HuH-7 (cell line): ENCODE results near the gene GAST.
"Not testable (repeated sequence)": the region's sequence is repeated elsewhere in the genome, so short reads cannot be mapped to it uniquely, and the experiment has no call there.

Source experiments
- DNase-seq: peaks from one replicate; pipeline ENCODE4 v3.0.0; 2011; ENCODE audit warnings: low spot score

The GAST gene, protein sequence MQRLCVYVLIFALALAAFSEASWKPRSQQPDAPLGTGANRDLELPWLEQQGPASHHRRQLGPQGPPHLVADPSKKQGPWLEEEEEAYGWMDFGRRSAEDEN

DNA sequence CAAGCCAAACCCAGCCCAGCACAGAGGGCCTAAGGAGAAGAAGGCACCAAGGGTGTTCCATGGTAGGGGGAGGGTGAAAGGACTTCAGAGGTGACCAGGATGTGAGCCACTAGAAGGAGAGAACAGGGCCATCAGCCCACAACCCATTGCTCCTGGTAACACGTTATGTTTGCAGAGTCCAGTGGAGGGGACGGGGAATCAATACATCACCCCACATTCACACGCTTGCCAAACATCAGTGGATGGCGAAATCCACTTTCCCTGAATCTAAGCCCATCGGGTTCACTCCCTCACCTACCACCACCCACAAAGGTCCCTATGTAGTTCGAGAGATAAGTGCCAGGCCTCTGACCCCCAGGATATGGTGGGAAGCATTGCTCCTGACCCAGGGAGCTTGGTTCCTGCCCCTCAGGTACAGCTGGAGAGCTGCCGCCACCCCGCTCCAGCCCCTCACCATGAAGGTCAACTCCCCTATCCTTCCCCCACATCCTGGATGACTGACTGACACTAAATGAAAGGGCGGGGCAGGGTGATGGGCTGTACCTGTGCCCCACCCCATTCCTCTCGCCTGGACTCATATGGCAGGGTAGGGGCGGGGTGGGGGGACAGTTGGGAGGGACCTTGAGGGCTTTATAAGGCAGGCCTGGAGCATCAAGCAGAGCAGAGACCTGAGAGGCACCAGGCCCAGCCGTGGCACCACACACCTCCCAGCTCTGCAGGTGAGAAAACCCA is at the start of gene GAST:
GAST (plus strand) TSS at position 663 of the 732 bp plus-strand sequence. CDS start 3,106 bp downstream, outside the sequence.
- no peak for DNase-seq

DNA sequence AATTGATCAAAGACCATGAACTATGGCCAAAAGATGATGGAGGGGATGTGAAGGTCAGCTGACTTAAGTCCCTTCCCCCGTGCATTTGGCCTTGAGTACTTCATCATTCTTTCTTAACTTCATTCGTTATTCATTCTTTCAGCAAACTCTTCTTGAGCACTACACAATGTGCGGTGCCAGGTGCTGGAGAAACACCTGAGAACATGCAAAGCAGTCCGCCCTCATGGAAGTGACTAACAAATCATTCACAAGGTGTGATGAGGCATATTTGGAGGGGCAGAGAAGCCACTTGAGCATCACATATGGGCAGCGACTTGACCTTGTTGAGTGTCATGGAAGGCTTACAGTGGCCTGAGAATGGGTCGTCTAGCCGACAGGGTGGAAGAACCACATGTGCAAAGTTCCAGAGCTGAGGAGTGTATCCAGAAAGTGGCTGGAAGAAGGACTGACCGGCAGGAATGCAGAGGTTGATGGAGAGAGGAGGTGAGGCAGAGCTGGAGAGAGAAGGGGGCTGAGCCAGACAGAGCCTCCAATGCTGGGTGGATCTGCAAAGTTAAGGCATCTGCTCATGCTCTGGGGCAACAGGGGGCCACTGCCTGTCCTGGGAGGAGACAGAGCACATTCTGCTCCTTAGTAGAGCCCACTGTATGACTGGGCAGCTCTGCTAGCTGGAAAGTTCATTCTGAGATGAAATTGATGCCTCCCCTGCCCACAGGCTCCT is 48.5 kb upstream of the GAST start:
- no peak for DNase-seq

DNA sequence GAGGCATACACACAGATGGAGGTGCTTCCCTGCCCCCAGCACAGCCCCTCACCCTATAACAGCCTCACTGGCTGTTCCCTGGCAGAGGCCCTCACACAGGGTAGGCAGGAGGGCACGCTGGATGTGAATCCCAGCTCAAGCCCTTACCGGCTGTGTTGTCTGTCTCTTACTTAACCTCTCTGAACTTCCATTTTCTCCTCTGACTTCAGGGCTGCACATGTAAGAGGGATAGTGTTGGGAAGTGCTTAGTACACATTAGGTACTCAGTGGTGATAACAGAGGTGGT is 48.0 kb upstream of the GAST start:
- DNase-seq = no peak

DNA sequence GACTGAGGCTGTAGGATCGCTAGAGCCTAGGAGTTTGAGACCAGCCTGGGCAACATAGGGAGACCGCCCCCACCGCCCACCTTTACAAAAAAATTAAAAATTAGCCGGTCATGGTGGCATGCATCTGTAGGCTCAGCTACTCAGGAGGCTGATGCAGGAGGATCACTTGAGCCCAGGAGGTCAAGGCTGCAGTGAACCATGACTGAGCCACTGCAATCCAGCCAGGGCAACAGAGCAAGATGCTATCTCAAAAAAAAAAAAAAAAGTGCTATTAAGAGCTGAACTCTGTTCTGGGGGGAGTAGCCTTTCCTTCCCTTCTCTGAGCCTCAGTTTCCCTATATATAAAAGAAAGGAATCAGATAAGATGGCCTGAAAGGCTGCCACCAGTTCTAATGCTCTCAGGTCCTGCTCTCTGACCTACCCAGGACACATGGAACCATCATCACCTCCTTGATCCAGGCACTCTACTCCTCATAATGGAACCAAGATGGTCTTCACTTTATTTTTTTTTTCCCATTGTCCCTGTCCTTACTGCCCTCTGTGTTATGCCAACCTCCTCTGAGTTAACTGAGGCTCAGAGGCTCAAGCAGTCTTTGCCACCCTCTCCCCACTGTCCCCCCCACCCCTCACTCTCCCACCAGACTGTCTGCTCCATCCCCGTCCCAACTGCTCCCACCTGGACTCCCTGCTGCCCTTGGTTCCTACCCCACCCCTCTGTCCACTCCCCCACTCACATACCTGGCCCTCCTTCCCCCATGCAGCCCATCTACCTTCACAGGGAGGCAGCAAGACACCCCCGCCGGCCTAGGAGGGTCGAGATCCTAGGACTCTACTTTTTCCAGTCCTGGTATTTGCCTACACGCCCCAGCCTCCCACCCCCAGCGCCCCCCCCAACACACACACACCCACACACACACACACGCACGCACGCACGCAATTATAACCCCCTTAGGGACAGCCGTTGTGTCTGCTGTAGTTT is 47.3 kb upstream of the GAST start:
- DNase-seq = no peak

DNA sequence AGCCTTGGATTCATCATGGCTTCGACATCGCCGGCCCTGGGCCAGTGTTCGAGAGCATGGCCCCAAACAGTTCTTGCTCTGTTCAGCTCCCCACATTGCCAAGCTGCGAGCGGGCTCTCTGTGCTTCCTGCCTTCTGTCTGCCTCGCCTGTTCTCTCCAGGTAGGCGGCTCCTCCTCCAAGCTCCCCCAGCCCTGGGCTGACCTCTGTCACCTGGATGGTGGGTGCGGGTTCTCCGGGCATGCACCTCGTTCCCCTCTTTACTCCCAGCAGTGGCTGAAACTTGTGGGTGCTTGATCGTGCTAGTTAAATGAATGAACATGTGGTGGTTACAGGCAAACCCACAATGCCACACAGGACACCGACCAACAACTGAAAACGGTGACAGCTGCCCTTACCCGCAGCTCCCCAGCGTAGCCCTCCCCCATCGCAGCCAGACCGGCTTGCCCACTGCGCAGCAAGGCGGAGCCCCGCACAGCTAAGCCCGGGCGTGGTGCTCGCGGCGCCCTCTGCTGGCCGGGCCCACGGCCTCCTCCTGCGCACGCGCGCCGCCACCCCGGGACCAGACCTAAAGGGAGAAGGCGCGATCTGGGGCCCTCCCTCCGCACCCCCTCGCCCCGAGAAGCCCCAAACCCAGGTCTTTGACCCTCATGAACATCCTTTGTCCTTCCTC is 46.4 kb upstream of the GAST start:
- peak; percentile 97 for DNase-seq

DNA sequence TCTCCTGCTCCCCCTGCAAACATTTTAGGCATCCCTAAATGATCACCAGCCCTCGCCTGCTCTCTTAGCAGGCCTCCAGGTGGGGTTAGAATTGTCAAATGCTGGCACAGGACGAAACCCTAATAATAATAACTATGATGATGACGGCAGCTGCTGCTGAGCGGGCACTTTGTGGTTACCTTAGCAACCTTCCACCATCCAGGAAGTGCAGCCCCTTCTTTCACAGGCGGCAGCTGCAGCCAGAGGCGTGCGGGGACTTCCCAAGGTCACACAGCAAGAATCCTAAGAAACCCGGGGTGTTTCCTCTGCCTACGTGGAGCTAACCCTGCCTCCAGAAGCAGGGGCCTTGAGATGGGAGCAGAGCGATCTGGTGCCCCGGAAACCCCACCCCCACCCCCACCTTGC is 45.9 kb upstream of the GAST start:
- DNase-seq = no peak

DNA sequence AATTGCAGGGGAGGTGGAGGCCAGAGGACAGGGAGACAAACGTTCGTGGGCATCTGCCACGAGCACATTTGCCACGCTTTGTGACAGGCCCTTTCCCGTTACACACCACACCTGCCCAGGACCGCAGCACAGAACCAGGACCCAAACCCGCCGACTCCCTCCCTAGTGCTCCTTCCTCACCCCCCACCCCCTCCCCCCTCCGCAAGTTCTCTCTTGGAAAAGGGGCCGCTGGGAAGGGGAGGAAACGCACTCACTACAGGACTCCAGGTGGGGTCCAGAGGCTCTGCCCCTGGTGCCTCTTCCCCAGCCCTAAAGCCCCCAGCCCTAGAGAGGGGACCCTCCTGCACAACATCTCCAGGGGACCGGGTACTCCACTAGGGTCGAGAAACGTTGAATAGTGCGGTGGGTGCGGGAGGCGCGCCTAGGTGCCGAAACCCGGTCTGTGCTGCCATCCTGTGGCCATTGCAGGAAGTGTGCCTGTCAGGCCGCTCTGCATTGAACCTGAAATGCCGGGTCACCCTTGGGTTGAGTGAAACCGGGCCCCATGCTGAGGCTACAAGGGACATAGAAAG is 45.3 kb upstream of the GAST start:
- DNase-seq = peak; percentile 89

DNA sequence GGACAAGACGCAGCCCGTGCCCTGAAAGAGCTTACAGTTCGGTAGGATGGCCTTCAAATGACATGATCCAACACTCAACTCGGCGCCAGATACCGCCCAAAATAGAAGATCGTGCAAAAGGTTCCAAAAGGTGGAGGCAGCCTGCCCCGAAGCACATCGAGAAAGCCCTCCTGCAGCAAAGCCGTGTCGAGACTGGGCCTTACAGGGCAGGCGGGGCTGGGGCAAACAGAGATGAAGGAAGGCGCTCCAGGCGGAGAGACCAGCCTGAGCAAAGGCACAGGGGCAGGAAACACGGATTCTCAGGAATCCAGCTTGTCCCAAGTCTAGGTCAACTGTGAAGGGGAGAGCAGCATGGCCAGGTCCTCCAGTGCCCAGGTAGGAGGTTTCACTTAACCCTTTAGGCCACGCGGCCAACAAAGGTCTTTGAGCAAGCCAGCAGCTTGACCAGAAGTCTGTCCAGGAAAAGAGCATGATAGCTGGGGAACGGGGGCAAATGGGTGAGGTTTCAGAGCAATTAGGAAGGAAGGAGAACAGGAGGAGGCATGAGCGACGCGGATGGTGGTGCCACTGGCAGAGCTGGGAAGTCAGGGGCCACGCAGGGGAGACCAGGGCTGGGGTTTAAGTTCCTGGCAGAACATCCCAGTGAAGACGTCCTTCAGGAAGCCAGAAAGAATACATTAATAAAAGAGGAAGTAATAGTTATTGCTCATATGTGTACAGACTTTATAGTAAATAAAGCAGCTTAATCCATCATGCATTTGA is 44.7 kb upstream of the GAST start:
- no peak for DNase-seq

DNA sequence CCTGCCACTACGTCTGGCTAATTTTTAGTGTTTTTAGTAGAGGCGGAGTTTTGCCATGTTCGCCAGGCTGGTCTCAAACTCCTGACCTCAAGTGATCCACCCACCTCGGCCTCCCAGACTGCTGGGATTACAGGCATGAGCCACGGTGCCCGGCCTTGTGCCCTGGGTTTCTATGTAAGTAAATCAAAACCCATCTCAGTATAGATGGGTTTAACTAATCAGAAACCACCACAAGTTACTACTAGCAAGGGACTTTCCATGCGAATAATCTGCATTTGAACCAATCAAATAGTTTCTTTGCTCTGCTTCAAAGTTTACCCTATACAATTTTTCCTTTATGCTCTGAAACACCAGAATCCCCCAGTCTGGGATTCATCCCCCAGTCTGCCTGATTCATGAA is 40.0 kb upstream of the GAST start:
- no peak for DNase-seq

DNA sequence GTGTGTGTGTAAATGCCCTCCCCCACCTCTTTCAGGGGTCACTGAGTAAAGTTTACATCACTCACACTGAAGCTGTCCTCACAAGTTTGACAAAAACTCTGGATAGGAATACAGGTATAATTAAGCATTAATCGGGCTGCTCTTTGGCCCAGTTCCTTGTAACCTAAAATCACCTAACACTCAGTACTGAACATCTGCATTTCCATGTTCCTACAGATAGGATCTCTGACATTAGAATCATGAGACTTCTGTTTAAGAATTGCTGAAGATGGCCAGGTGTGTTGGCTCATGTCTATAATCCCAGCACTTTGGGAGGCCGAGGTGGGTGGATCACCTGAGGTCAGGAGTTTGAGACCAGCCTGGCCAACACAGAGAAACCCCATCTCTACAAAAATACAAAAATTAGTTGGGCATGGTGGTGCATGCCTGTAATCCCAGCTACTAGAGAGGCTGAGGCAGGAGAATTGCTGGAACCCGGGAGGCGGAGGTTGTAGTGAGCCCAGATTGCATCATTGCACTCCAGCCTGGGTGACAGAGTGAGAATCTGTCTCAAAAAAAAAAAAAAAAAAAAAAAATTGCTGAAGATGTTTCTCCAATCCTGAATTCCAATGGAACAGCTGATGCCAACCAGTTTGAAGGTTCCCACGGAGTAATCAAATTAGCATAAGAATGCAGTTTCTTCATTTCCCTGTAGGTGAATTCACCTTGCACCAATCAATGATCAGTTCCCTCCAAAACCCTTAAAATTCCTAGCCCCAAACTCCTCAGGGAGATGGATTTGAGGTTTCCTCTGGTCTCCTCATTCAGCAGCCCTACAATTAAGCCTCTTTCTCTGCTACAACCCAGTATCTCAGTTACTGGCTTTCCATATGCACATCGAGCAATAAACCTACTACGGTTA is 36.7 kb upstream of the GAST start:
- not testable (repeated sequence) for DNase-seq

DNA sequence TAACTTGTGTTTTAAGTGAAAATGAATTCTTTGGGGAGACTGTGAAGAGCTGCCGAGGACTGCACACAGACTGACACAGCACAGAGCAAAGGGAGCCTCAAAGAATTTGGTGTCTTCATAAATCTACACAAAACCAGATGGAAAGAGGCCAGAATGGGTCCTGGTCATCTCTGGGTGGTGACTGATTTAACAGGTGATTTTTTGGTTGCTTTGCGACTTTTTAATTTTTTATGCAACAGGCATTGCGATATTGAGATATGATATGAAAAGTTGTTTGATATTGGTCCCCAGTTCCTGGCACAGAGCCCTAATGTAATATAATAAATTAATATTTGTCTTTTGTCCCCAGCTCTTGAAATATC is 36.1 kb upstream of the GAST start:
- DNase-seq = no peak

DNA sequence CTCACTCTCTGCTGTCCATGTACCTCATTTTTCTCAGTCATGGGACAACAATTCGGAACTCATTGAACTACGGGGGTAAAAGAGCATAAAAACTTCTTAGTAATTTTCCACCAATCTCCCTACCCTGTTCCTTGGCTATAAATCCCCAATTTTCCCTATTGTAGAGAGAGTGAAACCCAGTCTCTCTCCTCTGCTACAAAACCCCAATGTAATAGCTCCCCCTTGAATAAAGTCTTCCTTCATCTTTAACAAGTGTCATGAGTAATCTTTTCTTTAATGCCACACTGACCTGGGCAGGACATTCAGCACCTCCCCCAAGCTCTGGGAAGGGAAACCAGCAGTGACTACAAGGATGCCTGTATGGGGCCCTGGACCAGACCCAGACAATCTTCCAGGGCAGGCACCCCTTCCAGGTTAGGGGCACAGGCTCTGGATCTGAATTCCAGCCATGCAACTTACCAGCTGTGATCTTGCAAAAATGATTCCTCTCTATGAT is 33.7 kb upstream of the GAST start:
- no peak for DNase-seq

DNA sequence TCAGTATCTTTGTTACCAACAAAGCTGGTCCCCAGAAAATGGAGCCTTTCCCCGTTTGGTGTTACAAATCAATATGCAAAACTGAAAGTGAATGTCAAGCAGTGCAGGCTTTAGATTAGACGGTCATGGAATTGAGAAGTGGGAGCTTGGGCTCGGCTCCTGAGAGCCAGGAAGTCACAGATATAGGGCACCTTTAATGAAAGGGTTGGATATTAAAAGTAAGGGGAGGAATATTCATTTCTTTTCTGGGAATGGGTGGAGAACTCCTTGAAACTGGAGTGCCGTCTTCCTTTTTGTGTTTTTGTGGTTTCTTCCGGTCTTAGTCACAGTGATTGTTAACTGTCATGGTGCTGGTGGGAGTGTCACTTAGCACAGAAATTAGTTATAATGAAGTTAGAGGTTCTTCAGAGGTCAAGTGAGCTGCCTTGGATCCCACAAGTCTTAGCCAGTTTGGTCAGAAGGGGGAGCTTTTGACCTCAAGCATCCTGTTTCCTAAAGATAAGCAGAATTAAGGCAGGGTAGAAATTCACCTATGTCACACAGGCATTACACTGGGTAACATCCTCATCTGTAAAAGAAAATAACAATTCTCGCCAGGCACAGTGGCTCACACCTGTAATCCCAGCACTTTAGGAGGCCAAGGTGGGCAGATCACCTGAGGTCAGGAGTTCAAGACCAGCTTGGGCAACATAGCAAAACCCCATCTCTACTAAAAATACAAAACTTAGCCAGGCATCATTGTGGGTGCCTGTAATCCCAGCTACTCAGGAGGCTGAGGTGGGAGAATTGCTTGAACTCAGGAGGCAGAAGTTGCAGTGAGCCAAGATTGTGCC is 33.0 kb upstream of the GAST start:
- DNase-seq = no peak

DNA sequence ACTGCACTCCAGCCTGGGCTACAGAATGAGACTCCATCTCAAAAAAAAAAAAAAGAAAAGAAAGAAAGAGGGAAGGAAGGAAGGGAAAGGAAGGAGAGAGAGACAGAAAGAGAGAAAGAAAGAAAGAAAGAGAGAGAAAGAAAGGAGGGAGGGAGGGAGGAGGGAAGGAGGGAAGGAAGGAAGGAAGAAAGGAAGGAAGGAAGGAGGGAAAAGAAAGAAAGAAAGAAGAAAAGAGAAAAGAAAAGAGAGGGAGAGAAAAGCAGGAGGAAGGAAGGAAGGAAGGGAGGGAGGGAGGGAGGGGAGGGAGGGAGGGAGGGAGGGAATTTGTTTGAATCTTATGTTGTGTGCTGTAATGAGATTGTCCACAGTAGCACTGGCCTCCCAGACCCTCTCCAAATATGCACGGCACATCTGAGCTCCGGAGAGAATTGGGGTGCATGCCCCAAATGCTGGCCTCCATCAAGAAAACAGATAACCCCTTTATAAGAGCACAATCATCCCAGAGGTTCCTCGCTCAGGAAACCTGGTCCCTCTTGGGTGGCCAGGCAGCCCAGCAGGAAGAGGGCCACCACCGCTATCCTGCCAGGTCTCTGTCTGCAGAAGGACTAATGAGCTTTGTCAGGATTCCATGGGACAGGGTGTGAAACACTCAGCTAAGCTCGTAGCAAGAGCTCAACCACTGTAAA is 32.2 kb upstream of the GAST start:
- no peak for DNase-seq

DNA sequence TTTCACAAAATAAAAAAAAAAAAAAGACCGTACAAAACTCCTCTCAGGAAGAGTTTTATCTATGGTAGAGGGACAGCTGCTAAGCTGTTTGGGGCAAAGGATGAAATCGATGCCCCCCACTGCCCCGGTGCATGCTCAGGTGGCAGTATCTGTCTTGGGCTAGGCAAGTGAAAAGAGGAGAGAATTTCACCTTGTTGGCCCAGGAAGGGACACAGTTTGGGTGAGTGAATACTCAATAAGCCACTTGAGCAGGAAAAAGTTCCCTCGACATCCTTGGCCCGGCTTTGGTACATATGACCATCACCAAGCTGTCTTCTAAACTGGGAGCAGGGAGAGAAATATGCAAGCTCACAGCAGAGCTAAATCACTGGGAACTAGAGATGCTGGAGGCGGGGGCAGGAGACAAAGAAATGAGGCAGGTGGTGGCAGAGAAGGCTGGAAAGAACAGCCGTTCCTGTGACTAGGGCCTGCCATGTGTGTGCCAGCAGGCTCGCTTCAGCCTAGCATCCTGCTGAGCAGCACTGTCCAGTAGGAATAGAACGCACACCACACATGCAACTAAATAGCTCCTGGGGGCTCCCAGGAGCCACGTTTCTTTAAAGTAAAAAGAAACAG is 31.6 kb upstream of the GAST start:
- no peak for DNase-seq

DNA sequence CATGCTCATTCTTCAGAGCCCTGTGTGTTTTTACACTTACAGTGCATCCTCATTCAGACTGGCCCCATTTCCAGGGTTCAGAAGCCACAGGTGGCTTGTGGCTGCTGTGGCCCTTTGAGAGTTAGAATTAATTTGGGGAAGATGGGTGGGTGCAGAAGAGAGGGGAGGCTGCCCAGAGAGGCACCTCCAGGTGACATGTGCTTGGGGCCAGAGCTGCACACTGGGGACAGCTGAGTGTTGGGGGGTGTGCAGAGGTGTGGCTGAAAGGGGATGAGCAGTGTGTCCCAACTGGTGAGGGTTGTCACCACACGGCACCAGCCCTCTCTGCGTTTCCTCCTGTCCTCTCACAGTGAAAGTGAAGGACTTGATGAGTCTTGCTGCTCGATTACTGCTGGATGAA is 30.4 kb upstream of the GAST start:
- no peak for DNase-seq

DNA sequence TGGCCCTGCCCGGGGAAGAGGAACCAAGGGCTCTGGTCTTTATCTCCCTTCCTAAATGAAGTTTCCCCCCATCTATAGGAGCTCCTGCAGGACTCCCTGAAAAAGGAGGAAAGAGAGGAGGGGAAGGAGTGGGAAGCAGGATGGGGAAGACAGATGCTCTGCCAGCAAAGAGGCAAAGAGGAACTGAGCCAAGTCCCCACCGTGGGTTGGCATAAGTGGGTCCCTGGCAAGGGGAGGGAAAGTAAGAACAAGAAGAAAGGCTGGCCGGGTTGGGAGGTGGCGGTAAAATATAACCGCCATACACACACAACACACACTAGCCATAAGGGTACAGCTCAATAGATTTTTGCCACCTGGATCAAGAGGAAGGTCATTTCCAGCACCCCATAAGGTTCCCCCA is 29.5 kb upstream of the GAST start:
- no peak for DNase-seq
